ENCODE data around the gene TSKU. TPM values are rescaled to one million over a fixed set of nuclear protein-coding genes. Genes with fewer than 3 reads are reported as not detected.

TSKU gene
- polyA plus RNA-seq, 4 donors, result 21.3 to 34.4 (median 26.7) TPM

GRCh38 chr11:76752321-76753143 is 30.6 kb upstream of the TSKU start:
- DNase-seq (ENCODE audit: low read depth in 4 of 4, low spot score in 2 of 4), result no peak

GRCh38 chr11:76753449-76753848 is 29.7 kb upstream of the TSKU start:
- DNase-seq (ENCODE audit: low read depth in 4 of 4, low spot score in 2 of 4), result no peak

GRCh38 chr11:76753950-76754349 is 29.2 kb upstream of the TSKU start:
- no peak for DNase-seq (ENCODE audit: low read depth in 4 of 4, low spot score in 2 of 4)

DNA sequence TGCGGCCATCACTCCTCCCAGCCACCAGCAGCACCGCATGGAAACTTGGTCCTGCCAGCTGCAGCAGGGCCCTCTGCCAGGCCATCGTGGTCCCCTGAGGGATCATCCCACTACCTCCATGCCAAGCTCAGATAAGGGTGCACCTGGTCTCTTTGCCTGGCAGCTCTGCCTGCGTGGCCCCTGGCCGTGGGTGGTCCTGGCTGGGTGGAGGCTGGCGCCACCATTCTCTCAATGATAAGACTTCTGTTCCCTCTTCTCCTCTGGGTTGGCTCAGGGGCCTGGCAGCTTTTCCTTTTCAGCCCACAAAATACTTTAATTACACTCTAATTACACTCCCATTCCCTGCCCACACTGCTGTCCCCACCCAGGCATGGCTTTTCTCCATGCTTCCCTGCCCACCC is 26.8 kb upstream of the TSKU start:
- no peak for DNase-seq (ENCODE audit: low read depth in 4 of 4, low spot score in 2 of 4)

DNA sequence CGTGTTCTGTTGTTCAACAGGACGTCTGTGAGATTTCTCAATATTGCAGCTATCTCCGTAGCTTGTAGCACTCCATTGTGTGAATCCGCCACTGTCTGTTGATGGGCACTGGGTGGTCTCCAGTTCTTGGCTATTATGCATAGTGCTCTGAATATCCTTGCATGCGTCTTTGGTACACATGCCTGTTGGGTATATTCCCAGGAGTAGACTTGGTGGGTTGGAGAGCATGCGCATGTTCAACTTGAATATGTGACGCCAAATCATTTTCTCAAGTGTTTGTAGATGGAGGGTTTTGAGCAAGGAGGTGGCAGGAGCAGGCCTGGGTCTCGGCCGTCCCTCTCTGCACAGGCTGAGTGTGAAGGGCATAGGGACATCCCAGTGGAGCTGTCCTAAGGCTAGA is 24.8 kb upstream of the TSKU start:
- DNase-seq (ENCODE audit: low read depth in 4 of 4, low spot score in 2 of 4), result no peak

- DNase-seq (ENCODE audit: low read depth in 4 of 4, low spot score in 2 of 4), result no peak
Measured at GRCh38 chr11:76759092-76759491, 24.1 kb upstream of the TSKU start.

GRCh38 chr11:76759517-76759916 is 23.6 kb upstream of the TSKU start:
- no peak for DNase-seq (ENCODE audit: low read depth in 4 of 4, low spot score in 2 of 4)

DNA sequence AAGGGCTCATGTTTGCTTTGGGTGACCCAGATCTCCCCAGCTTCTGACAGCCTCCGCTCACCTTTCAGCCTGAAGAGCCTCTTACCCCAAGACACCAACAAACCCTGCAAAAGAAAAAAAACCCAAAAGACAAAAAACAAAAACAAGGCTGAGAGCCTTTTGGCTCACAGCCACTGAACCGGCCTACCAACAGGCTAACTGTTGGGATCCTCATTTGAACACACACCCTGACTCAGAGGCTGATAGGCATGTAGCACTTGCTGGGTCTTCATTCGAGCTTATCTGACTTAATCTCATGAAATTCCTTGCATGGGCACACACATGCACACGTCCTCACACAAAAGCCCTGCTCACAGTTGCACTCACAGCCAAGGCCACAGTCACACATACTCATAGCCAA is 22.9 kb upstream of the TSKU start:
- no peak for DNase-seq (ENCODE audit: low read depth in 4 of 4, low spot score in 2 of 4)

- DNase-seq (ENCODE audit: low read depth in 4 of 4, low spot score in 2 of 4), result no peak
Measured at GRCh38 chr11:76761718-76762355, 21.3 kb upstream of the TSKU start.

GRCh38 chr11:76762356-76762752 is 20.8 kb upstream of the TSKU start:
- no peak for DNase-seq (ENCODE audit: low read depth in 4 of 4, low spot score in 2 of 4)

DNA sequence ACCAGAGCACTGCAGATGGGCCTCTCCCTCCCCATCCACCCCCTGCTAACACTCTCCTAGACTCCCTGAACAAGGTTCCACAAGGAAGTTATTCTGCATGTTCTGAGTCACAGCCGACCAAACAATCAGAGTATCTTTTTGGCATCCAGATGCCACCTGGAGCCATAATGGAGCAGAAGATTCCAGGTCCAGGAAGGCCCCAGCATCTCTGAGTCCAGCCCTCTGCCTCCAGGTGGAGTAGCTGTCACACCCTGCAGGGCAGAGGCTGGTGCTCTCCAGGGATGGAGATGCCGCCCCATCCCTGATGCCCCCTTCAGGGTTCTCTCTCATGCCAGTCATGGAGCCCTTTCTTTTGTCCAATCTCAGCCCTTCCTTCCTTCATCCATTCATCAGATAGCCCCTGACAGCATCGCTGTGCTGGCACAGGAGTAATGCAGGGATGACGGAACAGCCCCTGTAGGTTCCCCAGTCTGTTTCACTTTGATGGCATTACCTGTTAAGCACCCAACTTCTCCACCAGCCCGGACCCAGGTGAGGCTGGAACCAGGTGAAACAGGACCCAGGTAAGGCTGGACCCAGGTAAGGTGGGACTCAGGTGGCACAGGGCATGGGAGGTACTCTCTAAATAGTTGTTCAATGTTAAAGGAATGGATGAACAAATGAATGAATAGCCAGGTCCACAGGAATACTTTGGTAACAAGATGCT is 20.1 kb upstream of the TSKU start:
- no peak for DNase-seq (ENCODE audit: low read depth in 4 of 4, low spot score in 2 of 4)

DNA sequence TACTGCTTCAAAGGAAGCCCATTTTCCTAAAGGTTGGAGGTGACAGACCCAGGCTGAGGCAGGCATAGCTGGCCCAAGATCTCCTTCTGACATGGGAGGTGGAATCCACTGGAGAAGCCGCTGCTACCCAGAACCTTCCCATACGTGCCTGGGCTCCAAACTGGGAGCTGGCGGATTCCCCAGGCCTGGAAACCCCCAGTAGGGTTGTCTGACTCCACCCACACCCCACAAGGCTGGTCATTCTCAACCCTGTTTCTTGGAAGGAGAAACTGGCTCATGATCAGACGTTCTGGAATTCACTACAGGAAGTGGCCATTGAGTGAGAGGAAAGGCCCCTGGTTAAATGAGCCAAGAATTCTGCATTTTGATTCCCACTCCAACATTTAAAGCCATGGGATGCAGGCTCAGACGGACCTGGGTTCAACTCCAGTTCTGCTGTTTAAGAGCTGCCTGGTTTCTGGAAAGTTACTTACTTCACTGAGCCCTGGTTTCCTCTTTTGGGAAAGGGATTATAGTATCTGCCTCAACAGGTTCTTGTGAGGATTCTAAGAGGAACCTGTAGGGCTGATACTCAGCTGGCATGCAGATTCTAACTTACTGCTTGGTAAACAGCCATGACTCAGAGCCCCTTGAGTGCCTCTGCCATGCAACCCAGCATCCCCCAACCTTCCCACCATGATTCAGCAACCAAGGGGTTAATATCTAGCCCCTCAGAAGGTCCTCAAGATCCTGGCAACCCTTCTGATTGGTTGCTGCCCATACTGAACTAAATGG is 19.4 kb upstream of the TSKU start:
- DNase-seq (ENCODE audit: low read depth in 4 of 4, low spot score in 2 of 4), result no peak

DNA sequence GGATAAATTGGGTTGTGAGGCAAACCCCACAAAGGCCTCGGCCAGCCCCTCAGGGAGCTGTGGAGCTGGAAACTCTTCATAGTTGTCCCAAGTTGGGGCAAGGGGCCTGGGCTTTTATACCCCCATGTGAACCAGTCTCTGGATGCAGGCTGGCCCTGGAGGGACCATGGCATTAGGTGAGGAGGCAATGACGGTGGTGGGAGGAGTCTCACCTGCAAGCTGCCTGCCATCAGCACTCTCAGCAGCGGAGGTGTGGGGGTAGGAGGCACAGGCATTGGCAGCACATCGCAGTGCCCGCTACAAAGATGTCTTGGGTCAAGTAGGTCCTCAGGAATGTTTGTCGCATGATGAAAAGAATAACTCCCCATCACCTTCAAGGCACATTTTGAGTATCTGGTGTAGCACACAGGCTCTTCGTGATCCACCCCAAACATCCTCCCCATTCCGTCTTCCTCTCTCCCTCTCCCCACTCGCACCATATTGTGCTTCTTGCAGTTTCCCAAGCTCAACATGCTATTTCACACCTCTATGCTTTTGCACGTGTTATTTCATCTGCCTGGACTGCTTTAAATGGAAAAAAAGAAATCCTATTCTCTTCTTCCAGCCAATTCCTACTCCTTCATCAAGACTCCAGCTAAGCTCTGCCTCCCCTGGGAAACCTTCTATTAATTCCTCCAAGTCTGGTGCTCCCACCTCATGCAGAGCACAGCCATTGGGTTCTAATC is 18.1 kb upstream of the TSKU start:
- DNase-seq (ENCODE audit: low read depth in 4 of 4, low spot score in 2 of 4), result no peak

GRCh38 chr11:76765863-76766350 is 17.2 kb upstream of the TSKU start:
- DNase-seq (ENCODE audit: low read depth in 4 of 4, low spot score in 2 of 4), result no peak

- DNase-seq (ENCODE audit: low read depth in 4 of 4, low spot score in 2 of 4), result no peak
Measured at GRCh38 chr11:76766521-76766920, 16.6 kb upstream of the TSKU start.

- no peak for DNase-seq (ENCODE audit: low read depth in 4 of 4, low spot score in 2 of 4)
Measured at GRCh38 chr11:76767659-76768058, 15.5 kb upstream of the TSKU start.

DNA sequence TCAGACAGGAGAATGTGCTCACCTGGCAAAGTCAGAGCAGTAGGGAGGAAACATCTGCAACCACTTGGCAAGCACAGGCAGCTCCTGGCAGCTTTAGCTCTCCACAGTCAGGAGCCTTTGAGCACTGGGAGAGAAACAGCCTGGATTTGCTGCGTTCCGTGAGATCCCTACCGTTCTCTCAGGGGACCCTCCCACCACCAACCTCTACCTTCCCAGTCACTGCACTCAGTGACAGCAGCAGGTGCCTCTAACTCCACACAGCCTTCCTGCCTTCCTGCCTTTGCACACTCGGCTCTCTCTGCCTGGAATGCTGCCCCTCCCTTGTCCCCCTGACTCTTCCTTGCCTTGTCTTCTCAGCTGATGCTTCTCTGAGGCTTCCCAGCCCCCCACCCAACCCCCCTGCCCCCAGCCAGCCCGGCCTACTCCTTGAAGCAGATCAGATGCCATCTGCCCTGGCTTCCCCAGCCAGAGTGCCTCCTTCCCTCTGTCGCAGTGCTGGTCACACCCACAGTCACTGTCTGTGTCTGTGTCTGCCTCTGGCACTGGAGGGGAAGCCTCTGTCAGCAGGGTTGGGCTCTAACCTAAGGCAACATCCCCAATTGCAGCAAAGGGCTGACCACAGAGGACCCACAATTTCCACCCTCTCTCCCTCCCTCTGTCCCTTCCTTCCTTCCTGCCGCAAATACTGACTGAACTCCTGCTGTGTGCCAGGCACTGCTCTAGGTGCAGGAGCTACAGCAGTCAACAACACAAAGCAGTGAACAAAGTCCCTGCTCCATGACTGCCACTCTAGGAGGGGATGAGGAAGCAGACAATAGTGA is 14.9 kb upstream of the TSKU start:
- DNase-seq (ENCODE audit: low read depth in 4 of 4, low spot score in 2 of 4), result no peak

GRCh38 chr11:76768909-76769560 is 14.1 kb upstream of the TSKU start:
- no peak for DNase-seq (ENCODE audit: low read depth in 4 of 4, low spot score in 2 of 4)

Measured in left renal cortex interstitium (tissue), 4 donors.